ENCODE results near the gene FUT1.

DNA sequence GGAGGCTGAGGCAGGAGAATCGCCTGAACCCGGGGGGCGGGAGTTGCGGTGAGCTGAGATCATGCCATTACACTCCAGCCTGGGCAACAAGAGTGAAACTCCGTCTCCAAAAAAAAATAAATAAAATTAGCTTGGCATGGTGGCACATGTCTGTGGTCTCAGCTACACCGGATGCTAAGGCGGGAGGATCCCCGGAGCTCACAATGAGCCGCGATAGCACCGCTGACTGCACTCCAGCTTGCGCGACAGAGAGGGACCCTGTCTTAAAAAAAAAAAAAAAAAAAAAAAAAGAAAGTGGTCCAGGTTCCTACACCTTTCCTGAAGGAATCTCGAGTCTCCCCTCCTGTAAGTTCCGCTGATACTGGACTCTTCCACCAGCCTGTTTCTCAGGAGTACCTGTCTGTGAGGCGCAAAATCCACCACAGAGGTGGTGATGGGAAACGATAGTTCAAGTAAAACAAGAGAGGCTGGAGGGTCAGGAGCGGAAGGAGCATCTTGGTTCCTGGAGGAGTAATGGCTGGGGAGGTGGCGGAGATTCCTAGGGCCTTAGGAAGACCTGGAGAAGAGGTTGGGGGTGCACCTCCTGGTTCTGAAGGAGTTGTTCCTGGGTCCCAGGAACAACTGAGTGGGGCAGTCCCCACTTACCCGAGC lies 471 bp downstream of the FUT1 start:
- TF ChIP-seq, protein P1, sequence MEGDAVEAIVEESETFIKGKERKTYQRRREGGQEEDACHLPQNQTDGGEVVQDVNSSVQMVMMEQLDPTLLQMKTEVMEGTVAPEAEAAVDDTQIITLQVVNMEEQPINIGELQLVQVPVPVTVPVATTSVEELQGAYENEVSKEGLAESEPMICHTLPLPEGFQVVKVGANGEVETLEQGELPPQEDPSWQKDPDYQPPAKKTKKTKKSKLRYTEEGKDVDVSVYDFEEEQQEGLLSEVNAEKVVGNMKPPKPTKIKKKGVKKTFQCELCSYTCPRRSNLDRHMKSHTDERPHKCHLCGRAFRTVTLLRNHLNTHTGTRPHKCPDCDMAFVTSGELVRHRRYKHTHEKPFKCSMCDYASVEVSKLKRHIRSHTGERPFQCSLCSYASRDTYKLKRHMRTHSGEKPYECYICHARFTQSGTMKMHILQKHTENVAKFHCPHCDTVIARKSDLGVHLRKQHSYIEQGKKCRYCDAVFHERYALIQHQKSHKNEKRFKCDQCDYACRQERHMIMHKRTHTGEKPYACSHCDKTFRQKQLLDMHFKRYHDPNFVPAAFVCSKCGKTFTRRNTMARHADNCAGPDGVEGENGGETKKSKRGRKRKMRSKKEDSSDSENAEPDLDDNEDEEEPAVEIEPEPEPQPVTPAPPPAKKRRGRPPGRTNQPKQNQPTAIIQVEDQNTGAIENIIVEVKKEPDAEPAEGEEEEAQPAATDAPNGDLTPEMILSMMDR (IDR thresholded peaks at IDR 0.05) = no peak
- TF ChIP-seq POLR2A (IDR thresholded peaks at IDR 0.05) = no peak
